ENCODE measurements around the gene BTBD2. TPM values are rescaled to one million over a fixed set of nuclear protein-coding genes. Genes with fewer than 3 reads are reported as not detected.

The BTBD2 gene
- total RNA-seq, 4 donors from 2014 or later: 85.0 to 99.3 (median 94.9) TPM

- no peak overlapping the region for H3K4me3 ChIP-seq (ENCODE audit: low read depth, poor library complexity, severe bottlenecking)
- intact Hi-C loops (cut with DNase I; ENCODE audit: low total_unique reads): no loop called here
- TF ChIP-seq CTCF (IDR thresholded peaks at IDR 0.05) (no peak), POLR2A (IDR thresholded peaks at IDR 0.05) (no peak)
- 89 to 93% methylated on average over 36 to 42 of the region's 42 CpGs for WGBS, 2 donors
- no peak for DNase-seq (ENCODE audit: low spot score in 2 of 2)
Observed at GRCh38 chr19:1986357-1987162, 29.0 kb downstream of the BTBD2 start.

GRCh38 chr19:1985588-1986356 is 29.7 kb downstream of the BTBD2 start:
- no peak for DNase-seq (ENCODE audit: low spot score in 2 of 2)
- no peak overlapping the region for H3K4me3 ChIP-seq (ENCODE audit: low read depth, poor library complexity, severe bottlenecking)
- no peak for TF ChIP-seq POLR2A (IDR thresholded peaks at IDR 0.05)
- TF ChIP-seq CTCF (IDR thresholded peaks at IDR 0.05): no peak
- intact Hi-C loops (cut with DNase I; ENCODE audit: low total_unique reads): no loop called here
- 88 to 91% methylated on average over 44 of the region's 44 CpGs for WGBS, 2 donors

- intact Hi-C loops (cut with DNase I; ENCODE audit: low total_unique reads): no loop called here
- TF ChIP-seq POLR2A (IDR thresholded peaks at IDR 0.05) (no peak), CTCF (IDR thresholded peaks at IDR 0.05) (no peak)
- no peak for DNase-seq (ENCODE audit: low spot score in 2 of 2)
- H3K4me3 ChIP-seq (ENCODE audit: low read depth, poor library complexity, severe bottlenecking): no peak overlapping the region
- WGBS, 2 donors: 86 to 93% methylated on average over 10 of the region's 10 CpGs
Observed at GRCh38 chr19:1984357-1984756, 31.2 kb downstream of the BTBD2 start.

- 93 to 94% methylated on average over 20 of the region's 20 CpGs for WGBS, 2 donors
Observed at GRCh38 chr19:1981253-1981652, 34.3 kb downstream of the BTBD2 start.

GRCh38 chr19:1980809-1981181 is 34.7 kb downstream of the BTBD2 start:
- 89 to 93% methylated on average over 9 to 30 of the region's 31 CpGs for WGBS, 2 donors
- intact Hi-C loops (cut with DNase I; ENCODE audit: low total_unique reads): no loop called here
- DNase-seq (ENCODE audit: low spot score in 2 of 2): no peak
- TF ChIP-seq POLR2A (IDR thresholded peaks at IDR 0.05) (no peak), CTCF (IDR thresholded peaks at IDR 0.05) (no peak)
- H3K4me3 ChIP-seq (ENCODE audit: low read depth, poor library complexity, severe bottlenecking): no peak overlapping the region

More at GRCh38 chr19:1981253-1981652, 34.3 kb downstream of the BTBD2 start:
- no peak overlapping the region for H3K4me3 ChIP-seq (ENCODE audit: low read depth, poor library complexity, severe bottlenecking)
- TF ChIP-seq CTCF (IDR thresholded peaks at IDR 0.05): no peak
- no peak for DNase-seq (ENCODE audit: low spot score in 2 of 2)
- intact Hi-C loops (cut with DNase I; ENCODE audit: low total_unique reads): no loop called here

Data from lower leg skin (tissue), 4 donors.